ENCODE results near the gene RADIL. TPM values are rescaled to one million over a fixed set of nuclear protein-coding genes. Genes with fewer than 3 reads are reported as not detected.
A peak's percentile ranks its signal among the peaks of the same experiment; 100 is the strongest.
"Not testable (repeated sequence)": the region's sequence is repeated elsewhere in the genome, so short reads cannot be mapped to it uniquely, and the experiment has no call there.

RADIL gene
- total RNA-seq, 1 donor from 2014 or later = 3.9 TPM

DNA sequence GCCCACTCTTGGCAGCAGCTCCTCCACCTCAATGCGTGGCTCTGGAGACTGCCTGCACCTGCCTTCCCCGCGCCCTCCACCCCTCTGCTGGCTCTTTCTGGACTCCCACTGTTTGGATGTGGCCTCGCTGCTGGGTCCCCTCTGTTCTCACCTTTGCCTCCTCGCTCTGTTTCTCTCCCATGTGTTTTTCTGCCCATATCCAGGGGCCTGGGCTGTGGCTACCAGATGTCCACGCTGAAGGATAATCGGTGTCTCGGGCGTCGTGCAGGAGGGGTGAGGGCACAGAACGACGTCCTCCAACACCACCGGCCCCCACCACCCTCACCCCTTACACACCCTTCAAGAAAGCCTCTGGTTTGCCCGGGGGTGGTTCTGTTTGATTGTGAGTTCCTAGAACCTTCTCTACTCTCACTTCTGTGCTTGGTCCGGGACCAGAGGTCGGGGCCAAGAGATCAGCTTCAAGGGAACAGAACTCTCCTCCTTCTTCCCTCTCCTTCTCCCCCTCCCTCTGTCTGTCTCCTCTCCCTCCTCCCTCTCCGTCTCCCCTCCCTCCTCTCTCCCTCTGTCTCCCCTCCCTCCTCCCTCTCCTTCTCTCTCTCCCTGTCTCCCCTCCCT lies 76.4 kb downstream of the RADIL start:
- DNase-seq = no peak

DNA sequence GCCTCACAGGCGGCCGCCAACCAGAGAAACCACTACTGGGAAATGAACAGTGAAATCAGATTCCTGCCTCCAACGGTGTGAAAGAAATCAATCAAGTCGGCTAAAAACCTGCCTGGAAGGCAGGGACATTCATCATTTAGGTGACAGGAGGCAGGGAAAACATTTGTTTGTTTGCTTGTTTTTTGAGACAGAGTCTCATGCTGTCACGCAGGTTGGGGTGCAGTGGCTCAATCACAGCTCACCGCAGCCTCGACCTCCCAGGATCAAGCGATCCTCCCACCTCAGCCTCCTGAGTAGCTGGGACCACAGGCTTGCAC lies 77.6 kb downstream of the RADIL start:
- no peak for DNase-seq

DNA sequence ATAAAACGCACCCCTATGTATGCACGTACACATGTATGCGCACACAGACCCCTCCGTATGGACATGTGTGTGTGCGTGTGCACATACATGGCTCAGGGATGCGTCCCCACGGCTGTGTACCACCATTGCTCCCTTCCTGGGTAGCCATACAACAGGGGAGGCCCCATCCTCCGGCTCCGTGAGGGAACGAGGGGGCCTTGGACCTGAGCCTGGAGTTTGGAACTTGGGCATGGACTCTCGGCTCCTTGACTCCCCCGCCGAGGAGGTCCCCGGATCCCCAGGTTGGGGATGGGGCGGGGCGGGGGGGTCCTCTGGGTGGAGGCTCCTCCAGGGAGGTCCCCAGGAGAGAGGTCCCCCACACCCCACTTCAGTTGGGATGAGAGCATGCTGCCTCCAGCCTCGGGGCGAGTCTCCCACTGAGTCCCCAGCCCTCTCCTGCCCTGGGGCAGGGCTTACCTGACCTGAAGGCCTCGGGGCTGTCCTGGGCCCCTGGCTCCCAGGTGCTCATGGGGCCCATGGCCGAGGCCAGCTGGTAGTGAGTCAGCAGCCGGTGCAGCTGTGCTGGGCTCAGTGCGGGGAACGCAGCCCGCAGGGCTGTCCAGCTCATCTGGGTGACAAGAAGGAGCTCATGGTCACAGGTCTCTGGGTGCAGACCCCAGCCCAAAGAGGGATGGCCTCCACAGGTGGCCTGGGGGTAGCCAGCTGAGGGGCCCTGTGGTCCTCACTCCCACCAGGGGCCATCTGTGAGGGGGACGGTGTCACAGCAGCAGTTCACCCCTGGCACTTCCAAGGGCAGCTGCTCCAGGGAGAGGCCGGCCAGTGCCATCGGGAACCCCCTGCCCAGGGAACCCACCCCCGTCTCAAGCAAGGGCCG lies 78.2 kb downstream of the RADIL start:
- DNase-seq = no peak

DNA sequence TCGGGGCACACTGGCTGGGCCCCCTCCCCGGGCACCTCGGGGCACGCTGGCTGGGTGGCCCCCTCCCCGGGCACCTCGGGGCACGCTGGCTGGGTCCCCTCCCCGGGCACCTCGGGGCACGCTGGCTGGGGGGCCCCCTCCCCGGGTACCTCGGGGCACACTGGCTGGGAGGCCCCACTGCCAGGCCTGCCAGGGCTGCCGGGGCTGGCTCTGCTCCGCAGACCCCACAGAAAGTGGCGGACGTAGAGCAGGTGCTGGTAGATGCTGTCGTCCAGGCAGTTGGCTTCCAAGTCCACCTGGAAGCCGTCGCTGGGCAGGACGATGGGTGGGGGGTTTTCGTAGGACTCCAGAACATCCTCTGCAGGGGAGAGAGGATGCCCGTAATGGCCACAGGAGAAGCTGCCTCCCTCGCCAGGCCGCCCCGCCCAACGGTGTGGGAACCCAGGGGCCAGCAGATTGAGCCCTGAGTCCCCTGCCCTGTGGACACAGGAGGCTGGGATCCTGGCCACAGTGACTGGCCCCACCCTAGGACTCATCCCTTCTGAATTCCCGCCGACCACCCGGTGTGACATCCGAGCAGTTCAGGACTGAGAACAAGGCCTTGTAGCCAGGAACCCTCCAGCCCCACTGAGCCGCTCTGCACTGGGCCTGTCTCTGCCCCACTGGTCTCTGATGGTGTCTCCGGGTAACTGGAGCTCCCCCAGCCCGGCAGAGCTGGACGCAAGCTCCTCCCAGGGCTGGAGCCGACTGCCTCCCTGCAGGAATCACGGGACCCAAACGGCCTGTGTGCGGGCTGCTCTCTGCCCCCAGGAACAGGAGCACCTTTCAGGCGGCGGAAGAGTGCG lies 79.9 kb downstream of the RADIL start:
- no peak for DNase-seq

DNA sequence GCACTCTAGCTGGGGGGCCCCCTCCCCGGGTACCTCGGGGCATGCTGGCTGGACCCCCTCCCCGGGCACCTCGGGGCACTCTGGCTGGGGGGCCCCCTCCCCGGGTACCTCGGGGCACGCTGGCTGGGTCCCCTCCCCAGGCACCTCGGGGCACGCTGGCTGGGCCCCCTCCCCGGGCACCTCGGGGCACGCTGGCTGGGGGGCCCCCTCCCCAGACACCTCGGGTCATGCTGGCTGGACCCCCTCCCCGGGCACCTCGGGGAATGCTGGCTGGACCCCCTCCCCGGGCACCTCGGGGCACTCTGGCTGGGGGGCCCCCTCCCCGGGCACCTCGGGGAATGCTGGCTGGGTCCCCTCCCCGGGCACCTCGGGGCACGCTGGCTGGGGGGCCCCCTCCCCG lies 80.9 kb downstream of the RADIL start:
- not testable (repeated sequence) for DNase-seq

- no peak for DNase-seq
Observed at GRCh38 chr7:4801839-4802231, 81.7 kb downstream of the RADIL start.

DNA sequence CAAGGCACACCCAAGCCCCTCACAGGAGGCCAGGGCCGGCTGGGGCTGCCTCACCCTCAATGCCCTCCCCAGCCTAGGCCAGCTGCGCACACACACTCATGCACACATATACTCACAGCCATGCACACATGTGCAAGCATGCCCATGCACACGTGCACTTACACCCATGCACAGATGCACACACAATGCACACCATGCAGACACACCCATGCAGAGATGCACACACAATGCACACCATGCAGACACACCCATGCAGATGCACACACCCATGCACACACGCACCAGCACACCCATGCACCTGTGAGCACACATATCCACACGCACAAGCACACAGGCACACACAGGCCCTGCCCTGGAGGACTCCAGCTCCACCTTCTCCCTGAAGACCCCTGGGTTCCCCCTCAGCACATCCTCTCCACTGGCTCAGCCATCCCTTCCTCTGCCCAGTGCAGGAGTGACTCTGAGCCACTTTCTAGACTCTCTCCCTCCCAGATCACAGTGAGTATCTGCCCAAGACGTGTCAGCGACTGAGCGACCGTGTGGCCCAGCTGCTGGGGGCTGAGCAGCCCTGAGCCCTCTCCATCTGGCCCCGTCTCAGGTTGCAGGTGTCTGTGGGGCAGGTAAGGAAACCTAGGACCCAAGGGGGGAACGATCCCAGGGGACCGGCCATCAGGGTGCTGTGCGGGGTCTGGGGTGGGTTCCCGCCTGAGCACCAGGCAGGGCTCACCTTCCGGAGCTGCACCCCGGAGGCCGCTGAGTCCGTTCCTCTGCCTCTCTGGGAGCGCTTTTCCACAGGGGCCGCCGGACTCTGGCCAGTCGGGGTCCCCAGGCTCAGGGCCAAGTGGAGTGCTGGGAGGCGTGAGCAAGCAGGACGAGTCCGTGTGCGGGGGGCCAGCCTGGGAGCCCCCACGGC lies 82.3 kb downstream of the RADIL start:
- no peak for DNase-seq

GRCh38 chr7:4800487-4800886 lies 83.0 kb downstream of the RADIL start:
- DNase-seq = no peak

- DNase-seq = no peak
Observed at GRCh38 chr7:4799508-4800268, 83.8 kb downstream of the RADIL start.

- no peak for DNase-seq
Observed at GRCh38 chr7:4798706-4799235, 84.7 kb downstream of the RADIL start.

DNA sequence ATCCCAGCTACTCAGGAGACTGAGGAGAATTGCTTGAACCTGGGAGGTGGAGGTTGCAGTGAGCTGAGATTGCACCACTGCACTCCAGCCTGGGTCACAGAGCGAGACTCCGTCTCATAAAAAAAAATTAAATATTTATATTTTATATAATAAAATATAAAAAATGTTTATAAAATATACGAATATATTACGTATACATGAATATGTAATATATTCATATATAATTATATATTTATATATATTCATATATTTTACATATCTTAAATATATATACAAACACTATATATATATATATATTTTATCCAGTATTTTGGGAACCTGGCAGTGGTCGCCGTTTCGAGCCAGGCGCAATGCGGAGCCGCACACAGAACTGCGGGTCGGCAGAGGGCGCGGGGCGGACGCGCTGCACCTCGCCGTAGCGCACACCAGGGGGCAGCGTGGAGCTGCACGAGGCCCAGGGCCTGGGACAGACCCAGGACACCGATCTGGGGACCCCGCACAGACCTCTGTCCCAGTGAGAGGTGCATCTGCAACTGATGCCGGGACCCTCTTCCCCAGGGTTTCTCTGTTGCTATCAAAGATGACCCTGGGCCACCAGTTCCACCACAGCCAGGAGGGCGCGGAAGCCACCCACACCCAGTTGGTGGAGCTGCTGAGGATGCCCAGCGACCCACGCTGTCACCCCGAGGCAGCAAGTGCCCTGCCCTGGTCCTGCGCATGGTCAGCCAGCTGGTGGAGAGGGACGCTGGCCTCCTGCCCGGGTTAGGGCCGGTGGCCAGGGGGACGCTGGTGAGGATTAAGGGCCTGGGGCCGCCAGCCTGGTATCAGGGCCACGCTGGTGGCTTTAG lies 85.4 kb downstream of the RADIL start:
- peak; percentile 68 for DNase-seq

GRCh38 chr7:4796453-4796852 lies 87.1 kb downstream of the RADIL start:
- DNase-seq = no peak

DNA sequence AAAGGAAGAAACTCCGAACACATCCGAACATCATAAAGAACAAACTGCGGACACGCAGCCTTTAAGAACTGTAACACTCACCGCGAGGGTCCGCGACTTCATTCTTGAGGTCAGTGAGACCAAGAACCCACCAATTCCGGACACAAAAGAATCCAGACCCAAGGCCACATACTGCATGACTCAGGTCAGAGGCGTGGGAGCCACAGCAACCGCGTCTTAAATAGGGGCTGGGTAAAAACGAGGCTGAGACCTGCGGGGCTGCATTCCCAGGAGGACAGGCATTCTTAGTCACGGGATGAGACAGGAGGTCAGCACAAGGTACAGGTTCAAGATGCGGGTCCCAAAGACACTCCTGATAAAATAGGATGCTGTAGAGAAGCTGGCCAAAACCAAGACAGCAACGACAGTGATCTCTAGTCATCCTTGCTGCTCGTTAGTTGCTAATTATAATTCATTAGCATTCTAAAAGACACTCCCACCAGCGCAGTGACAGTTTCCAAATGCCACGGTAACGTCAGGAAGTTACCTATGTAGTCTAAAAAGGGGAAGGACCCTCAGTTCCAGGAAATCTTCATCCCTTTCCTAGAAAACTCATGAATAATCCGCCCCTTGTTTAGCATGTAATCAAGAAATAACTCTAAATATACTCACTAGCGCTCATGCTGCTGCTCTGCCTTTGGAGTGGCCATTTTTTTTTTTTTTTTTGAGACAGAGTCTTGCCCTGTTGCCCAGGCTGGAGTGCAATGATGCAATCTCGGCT lies 88.7 kb downstream of the RADIL start:
- no peak for DNase-seq

DNA sequence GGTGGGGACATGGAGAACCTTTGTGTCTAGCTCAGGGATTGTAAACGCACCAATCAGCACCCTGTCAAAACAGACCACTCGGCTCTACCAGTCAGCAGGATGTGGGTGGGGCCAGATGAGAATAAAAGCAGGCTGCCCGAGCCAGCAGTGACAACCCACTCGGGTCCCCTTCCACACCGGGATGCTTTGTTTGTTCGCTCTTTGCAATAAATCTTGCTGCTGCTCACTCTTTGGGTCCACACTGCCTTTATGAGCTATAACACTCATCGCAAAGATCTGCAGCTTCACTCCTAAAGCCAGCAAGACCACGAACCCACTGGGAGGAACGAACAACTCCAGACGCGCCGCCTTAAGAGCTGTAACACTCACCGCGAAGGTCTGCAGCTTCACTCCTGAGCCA lies 89.3 kb downstream of the RADIL start:
- DNase-seq = not testable (repeated sequence)

DNA sequence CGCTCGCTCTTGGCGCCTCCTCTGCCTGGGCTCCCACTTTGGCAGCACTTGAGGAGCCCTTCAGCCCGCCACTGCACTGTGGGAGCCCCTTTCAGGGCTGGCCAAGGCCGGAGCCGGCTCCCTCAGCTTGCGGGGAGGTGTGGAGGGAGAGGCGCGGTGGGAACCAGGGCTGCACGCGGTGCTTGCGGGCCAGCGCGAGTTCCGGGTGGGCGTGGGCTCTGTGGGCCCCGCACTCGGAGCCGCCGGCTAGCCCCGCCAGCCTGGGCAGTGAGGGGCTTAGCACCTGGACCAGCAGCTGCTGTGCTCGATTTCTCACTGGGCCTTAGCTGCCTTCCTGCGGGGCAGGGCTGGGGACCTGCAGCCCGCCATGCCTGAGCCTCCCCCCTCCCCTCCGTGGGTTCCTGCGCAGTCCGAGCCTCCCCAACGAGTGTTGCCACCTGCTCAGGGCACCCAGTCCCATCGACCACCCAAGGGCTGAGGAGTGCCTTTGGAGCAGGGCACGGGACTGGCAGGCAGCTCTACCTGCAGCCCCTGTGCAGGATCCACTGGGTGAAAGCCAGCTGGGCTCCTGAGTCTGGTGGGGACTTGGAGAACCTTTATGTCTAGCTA lies 90.0 kb downstream of the RADIL start:
- not testable (repeated sequence) for DNase-seq

DNA sequence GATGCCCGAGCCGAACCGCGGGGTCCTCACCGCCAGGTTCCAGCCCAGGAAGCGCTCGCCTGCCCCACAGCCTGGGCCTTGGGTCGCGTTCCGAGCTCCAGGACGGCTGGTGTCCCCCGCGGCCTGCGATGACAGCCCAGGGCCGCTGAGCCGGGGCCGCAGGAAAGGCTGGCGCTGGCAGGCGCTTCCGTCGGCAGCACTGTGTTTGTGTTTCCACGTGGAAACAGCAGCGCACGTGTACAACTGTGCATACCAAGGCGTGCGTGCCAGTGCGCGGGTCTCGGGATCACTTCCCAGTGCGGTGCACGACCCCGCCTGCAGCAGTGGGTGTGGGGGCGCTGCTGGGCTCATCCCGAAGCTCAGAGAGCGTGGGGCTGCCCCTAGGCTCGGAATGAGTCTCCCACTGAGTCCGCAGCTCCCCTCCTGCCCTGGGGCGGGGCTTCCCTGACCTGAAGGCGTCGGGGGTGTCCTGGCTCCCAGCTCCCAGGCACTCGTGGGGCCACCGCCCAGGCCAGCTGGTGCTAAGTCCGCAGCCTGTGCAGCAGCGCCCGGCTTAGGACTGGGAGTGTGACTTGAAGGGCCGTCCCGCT lies 90.9 kb downstream of the RADIL start:
- DNase-seq = peak; percentile 66

- peak; percentile 78 for DNase-seq
Observed at GRCh38 chr7:4791738-4792536, 91.6 kb downstream of the RADIL start.

All from dermis blood vessel endothelial cell (primary cell).